Measurements from ENCODE around the gene LRP5. TPM values are rescaled to one million over a fixed set of nuclear protein-coding genes. Genes with fewer than 3 reads are reported as not detected.

LRP5 gene
- 13.6 TPM for total RNA-seq

GRCh38 chr11:68312117-68312779 is at the start of gene LRP5:
Gene LRP5, plus strand, starts transcription at chr11:68312591. Its CDS starts 124 bp downstream, at chr11:68312715.

GRCh38 chr11:68271781-68272608 is 40.4 kb upstream of the LRP5 start, which contains the start of gene C11orf24:
Gene C11orf24, minus strand, starts transcription at chr11:68271973. Its CDS starts 8,206 bp downstream, at chr11:68263767.

GRCh38 chr11:68460741-68461574 is 148.6 kb downstream of the LRP5 start, which contains the start of gene PPP6R3:
Gene PPP6R3, plus strand, starts transcription at chr11:68460752. Its CDS starts 76,913 bp downstream, at chr11:68537665.

Small RNA genes lying within 50 kb of the gene (small RNA-seq; reads per million reads assigned to genes)
- not detected for gene NDUFA3P2

Other genes with a start within 250 kb of the LRP5 start
- gene CHKA, start 191.2 kb upstream of the LRP5 start, total RNA-seq = 52.8 TPM
- 110 TPM for gene KMT5B, start 99.3 kb upstream of the LRP5 start, total RNA-seq
- gene C11orf24, start 40.6 kb upstream of the LRP5 start, total RNA-seq = 11.3 TPM
- gene PPP6R3, start 148.2 kb downstream of the LRP5 start, total RNA-seq = 137 TPM

Measured in diencephalon (tissue), 1 donor.